ENCODE measurements around the gene SLC17A7.

- TF ChIP-seq CTCF (IDR thresholded peaks at IDR 0.05) (no peak), POLR2A (IDR thresholded peaks at IDR 0.05) (no peak)
Measured at GRCh38 chr19:49489601-49490167, 48.4 kb upstream of the SLC17A7 start.

All from lower leg skin (tissue), 3 donors.